ENCODE measurements around the gene HCFC1R1. TPM values are rescaled to one million over a fixed set of nuclear protein-coding genes. Genes with fewer than 3 reads are reported as not detected.

HCFC1R1 gene
- total RNA-seq, 1 donor from 2014 or later, result 1.6 TPM

GRCh38 chr16:3029491-3030221, 5.9 kb upstream of the HCFC1R1 start:
- Histone ChIP-seq H3K36me3 (no peaks in the 10 kb centered on the region), H3K4me3 (no peak overlapping the region), H3K9ac (no peak overlapping the region), H3K4me2 (no peak overlapping the region), H3F3A (ENCODE audit: low read depth) (peaks cover 15% of the 10 kb centered on the region), H3K4me1 (peaks cover 9% of the 10 kb centered on the region), H3K27ac (no peak overlapping the region), H3K9me3 (ENCODE audit: low read depth) (no peaks in the 10 kb centered on the region), H3K27me3 (peaks cover 38% of the 10 kb centered on the region), H3K79me2 (ENCODE audit: low read depth) (peaks cover 6% of the 10 kb centered on the region), H2AFZ (replicated peaks) (no peak overlapping the region), H4K20me1 (ENCODE audit: low read depth) (peaks cover 32% of the 10 kb centered on the region)
- Mint-ChIP-seq H3K27me3 (ENCODE audit: insufficient read depth, low read depth) (peaks cover 31% of the 10 kb centered on the region), H3K4me1 (peaks cover 16% of the 10 kb centered on the region), H3K4me3 (peak overlapping the region; percentile 64), H3K27ac (no peak overlapping the region), H3K36me3 (peaks cover 6% of the 10 kb centered on the region), H3K9me3 (no peaks in the 10 kb centered on the region)
- DNase-seq (ENCODE audit: low spot score), result no peak
- no peak for TF ChIP-seq EZH2 (IDR thresholded peaks at IDR 0.05)
- TF ChIP-seq EZH2phosphoT487 (IDR thresholded peaks at IDR 0.05), result no peak
- TF ChIP-seq CTCF (IDR thresholded peaks at IDR 0.05), result no peak

- Histone ChIP-seq H3K27ac (no peak overlapping the region), H3K4me3 (no peak overlapping the region), H3K79me2 (ENCODE audit: low read depth) (peaks cover 10% of the 10 kb centered on the region), H3K27me3 (peaks cover 29% of the 10 kb centered on the region), H3K4me1 (peaks cover 9% of the 10 kb centered on the region), H3K4me2 (no peak overlapping the region), H2AFZ (replicated peaks) (no peak overlapping the region), H3K9ac (no peak overlapping the region), H3K9me3 (ENCODE audit: low read depth) (no peaks in the 10 kb centered on the region), H4K20me1 (ENCODE audit: low read depth) (peaks cover 36% of the 10 kb centered on the region), H3F3A (ENCODE audit: low read depth) (peaks cover 15% of the 10 kb centered on the region), H3K36me3 (no peaks in the 10 kb centered on the region)
- peaks cover 9% of the 10 kb centered on the region for H3K36me3 Mint-ChIP-seq
- H3K27me3 Mint-ChIP-seq (ENCODE audit: insufficient read depth, low read depth), result peaks cover 28% of the 10 kb centered on the region
- H3K4me3 Mint-ChIP-seq, result no peak overlapping the region
- DNase-seq (ENCODE audit: low spot score), result no peak
- H3K9me3 Mint-ChIP-seq, result no peaks in the 10 kb centered on the region
- TF ChIP-seq CTCF (IDR thresholded peaks at IDR 0.05) (no peak), EZH2 (IDR thresholded peaks at IDR 0.05) (no peak), EZH2phosphoT487 (IDR thresholded peaks at IDR 0.05) (no peak)
- peaks cover 22% of the 10 kb centered on the region for H3K4me1 Mint-ChIP-seq
- H3K27ac Mint-ChIP-seq, result no peak overlapping the region
These were observed 5.1 kb upstream of the HCFC1R1 start for GRCh38 chr16:3028716-3029319.

GRCh38 chr16:3027983-3028715, 4.4 kb upstream of the HCFC1R1 start:
- Mint-ChIP-seq H3K27me3 (ENCODE audit: insufficient read depth, low read depth) (peaks cover 22% of the 10 kb centered on the region), H3K9me3 (no peaks in the 10 kb centered on the region), H3K36me3 (peaks cover 9% of the 10 kb centered on the region), H3K4me1 (peaks cover 26% of the 10 kb centered on the region), H3K4me3 (peak overlapping the region; percentile 13), H3K27ac (no peak overlapping the region)
- Histone ChIP-seq H3K9ac (no peak overlapping the region), H3K4me1 (peaks cover 10% of the 10 kb centered on the region), H3K79me2 (ENCODE audit: low read depth) (peaks cover 10% of the 10 kb centered on the region), H3K4me2 (peak overlapping the region; percentile 74), H3K27me3 (peaks cover 22% of the 10 kb centered on the region), H3K4me3 (peak overlapping the region; percentile 8), H4K20me1 (ENCODE audit: low read depth) (peaks cover 39% of the 10 kb centered on the region), H3K27ac (no peak overlapping the region), H2AFZ (replicated peaks) (no peak overlapping the region), H3F3A (ENCODE audit: low read depth) (peaks cover 17% of the 10 kb centered on the region), H3K9me3 (ENCODE audit: low read depth) (no peaks in the 10 kb centered on the region), H3K36me3 (no peaks in the 10 kb centered on the region)
- DNase-seq (ENCODE audit: low spot score), result peak; percentile 96
- TF ChIP-seq CTCF (IDR thresholded peaks at IDR 0.05) (peak; percentile 85), EZH2 (IDR thresholded peaks at IDR 0.05) (no peak)
